ENCODE measurements around the gene DHRS7C.

DHRS7C gene

DNA sequence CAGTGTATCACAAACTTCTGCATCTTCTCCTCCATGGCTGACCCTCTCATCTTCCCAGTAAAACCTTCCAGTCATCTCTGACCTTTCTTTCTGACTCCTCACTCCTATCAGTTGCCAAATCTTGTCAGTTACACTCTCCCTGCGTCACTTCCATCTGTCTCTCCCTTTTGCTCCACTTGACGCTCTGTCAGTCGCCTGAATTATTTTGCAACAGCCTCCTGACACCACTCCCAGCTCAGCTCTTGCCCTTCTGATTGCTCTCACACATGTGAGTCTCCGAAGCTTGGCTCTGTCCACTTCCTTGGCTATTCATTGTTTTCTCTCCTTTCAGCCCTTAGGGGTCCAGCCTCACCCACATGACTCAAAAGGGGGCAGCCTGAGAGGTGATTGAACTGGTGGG, 27.7 kb downstream of the DHRS7C start:
- H3K4me1 ChIP-seq (ENCODE audit: insufficient read depth, low read length) = no peaks in the 10 kb centered on the region
- H3K9ac ChIP-seq (ENCODE audit: low read depth, low read length) = no peak overlapping the region
- no peaks in the 10 kb centered on the region for H3K36me3 ChIP-seq (ENCODE audit: insufficient read depth, low read length)

DNA sequence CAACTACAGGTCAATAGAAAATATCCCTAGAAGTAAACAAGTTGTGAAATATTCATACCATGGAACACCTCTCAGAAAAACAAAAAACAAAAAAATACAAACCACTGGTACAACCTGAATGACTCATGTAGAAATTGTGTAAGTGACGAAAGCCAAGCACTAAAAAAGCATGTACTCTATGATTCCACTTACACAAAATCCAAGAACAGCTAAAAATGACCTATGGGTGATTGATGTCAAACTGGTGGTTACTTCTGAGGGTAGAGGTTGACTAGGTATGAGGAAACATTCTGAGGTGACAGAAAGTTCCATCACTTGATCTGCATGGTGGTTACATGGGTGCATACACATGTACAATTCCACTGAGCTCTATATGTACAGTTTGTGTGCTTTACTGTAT, 31.1 kb downstream of the DHRS7C start:
- Histone ChIP-seq H3K36me3 (ENCODE audit: insufficient read depth, low read length) (no peaks in the 10 kb centered on the region), H3K9ac (ENCODE audit: low read depth, low read length) (no peak overlapping the region), H3K4me1 (ENCODE audit: insufficient read depth, low read length) (no peaks in the 10 kb centered on the region), H3K9me3 (ENCODE audit: control insufficient read depth, insufficient read depth, low read length) (no peaks in the 10 kb centered on the region)

More for the DNA sequence above, 27.7 kb downstream of the DHRS7C start:
- no peaks in the 10 kb centered on the region for H3K9me3 ChIP-seq (ENCODE audit: control insufficient read depth, insufficient read depth, low read length)

DNA sequence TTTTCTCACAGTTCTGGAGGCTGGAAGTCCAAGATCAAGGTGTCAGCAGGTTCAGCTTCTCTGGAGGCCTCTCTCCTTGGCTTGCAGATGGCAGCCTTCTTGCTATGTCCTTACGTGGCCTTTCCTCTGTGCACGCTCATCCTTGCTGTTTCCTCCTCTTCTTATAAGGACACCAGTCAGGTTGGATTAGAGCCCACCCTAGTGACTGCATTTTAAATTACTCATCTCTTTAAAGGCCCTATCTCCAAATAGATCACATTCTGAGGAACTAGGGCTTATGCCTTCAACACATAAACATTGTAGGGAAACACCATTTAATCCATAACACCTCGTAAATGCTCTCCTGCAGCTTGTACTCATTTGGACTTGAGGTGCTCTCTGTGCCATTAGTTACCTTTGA, 36.3 kb downstream of the DHRS7C start:
- Histone ChIP-seq H3K9me3 (ENCODE audit: control insufficient read depth, insufficient read depth, low read length) (no peaks in the 10 kb centered on the region), H3K36me3 (ENCODE audit: insufficient read depth, low read length) (no peaks in the 10 kb centered on the region), H3K4me1 (ENCODE audit: insufficient read depth, low read length) (no peaks in the 10 kb centered on the region), H3K9ac (ENCODE audit: low read depth, low read length) (no peak overlapping the region)

DNA sequence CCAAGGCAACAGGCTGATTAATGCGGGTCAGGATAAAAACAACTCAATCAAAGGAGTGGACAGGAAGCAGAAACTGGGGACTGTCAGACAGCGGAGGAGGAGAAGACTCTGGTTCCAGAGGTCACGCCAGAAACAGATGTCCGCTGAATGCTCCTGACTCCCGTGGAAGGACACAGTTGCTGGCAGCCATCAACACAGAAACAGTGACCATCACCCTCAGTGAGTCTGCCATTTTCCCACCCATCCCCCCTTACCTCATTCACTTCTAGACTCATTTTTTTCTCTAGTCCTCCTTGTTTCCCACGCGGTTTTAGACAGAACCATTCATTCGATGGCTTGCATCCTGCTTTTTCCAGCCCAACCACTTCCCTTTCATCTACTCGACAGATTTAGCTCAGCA, 40.9 kb downstream of the DHRS7C start:
- no peaks in the 10 kb centered on the region for H3K4me1 ChIP-seq (ENCODE audit: insufficient read depth, low read length)
- H3K9me3 ChIP-seq (ENCODE audit: control insufficient read depth, insufficient read depth, low read length) = no peaks in the 10 kb centered on the region
- H3K36me3 ChIP-seq (ENCODE audit: insufficient read depth, low read length) = no peaks in the 10 kb centered on the region
- no peak overlapping the region for H3K9ac ChIP-seq (ENCODE audit: low read depth, low read length)

DNA sequence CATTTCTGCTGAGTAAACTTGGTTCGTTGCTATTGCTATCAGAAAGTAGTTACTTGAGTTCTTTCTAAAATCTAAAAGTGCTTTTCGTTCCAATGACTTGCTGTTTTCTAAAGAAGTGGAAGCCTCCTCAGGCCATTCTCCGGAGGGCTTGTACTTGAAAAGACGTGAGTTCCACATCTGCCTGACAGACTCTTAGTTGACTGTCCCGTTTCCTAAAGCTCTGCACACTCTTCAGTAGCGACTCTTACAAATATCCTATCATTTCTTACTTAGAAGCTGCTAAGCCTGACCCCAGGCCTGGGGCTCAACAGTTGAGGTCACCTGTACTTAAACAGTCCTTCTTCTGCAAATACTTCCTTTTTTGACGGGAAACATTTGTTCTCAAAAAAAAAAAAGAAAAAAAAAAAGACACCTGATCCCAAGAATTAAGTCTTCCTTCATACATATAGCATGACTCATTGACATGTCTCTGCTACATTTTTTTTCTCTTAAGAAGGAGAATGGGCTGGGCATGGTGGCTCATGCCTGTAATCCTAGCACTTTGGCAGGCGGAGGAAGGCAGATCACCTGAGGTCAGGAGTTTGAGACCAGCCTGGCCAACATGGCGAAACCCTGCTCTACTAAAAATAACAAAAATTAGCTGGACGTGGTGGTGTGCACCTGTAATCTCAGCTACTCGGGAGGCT, 61.5 kb downstream of the DHRS7C start:
- Histone ChIP-seq H3K4me1 (ENCODE audit: insufficient read depth, low read length) (no peaks in the 10 kb centered on the region; the same call in 1 of the 2 replicates), H3K36me3 (ENCODE audit: insufficient read depth, low read length) (no peaks in the 10 kb centered on the region)

DNA sequence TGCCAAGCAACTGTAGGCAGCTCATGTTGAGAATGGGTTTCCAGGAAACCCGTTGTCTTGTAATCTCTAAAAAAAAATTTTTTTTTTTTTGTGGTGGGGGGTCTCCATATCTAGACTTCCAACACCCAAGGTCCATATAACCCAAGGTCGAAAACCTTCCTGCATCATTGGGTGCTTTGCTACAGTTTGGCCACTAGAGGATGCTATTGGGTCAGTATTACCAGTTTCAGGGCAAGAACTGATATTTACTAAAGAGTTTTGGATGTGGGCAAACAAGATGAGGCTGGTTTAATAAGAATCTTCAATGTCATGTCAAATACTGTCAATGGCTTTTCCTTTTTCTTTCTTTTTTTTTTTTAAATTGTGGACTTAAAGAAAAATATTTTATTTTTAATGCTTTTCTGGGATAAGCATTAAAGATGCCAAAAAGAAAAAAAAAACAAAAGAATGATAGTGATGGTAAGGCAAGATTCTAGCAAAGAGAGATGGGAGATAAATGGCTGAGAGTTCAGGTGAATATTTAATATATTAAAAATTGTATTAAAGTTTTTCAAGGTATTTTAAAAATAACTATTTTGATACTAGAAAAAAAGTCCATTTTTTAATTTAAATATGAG, 62.2 kb downstream of the DHRS7C start:
- Histone ChIP-seq H3K9ac (ENCODE audit: low read depth, low read length) (no peak overlapping the region), H3K4me1 (ENCODE audit: insufficient read depth, low read length) (no peaks in the 10 kb centered on the region; the same call in 1 of the 2 replicates), H3K9me3 (ENCODE audit: control insufficient read depth, insufficient read depth, low read length) (no peaks in the 10 kb centered on the region; the same call in 1 of the 2 replicates)

More for the DNA sequence above, 61.5 kb downstream of the DHRS7C start:
- H3K9ac ChIP-seq (ENCODE audit: low read depth, low read length) = no peak overlapping the region
- no peaks in the 10 kb centered on the region; the same call in 1 of the 2 replicates for H3K9me3 ChIP-seq (ENCODE audit: control insufficient read depth, insufficient read depth, low read length)

DNA sequence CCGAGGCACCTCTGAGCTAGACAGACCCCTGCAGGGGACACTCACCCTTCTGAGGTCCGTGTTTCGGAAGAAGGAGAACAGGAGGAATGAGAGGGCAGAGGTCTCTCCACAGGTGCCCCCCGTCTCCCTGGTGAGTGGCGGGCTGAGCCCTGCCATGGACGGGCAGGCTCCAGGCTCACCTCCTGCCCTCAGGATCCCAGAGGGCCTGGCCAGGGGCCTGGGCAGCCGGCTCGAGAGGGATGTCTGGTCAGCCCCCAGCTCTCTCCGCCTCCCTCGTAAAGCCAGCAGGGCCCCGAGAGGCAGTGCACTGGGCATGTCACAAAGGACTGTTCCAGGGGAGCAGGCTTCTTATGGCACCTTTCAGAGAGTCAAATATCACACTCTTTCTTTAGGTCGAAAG, 62.8 kb downstream of the DHRS7C start:
- Histone ChIP-seq H3K9me3 (ENCODE audit: control insufficient read depth, insufficient read depth, low read length) (no peaks in the 10 kb centered on the region), H3K9ac (ENCODE audit: low read depth, low read length) (no peak overlapping the region), H3K4me1 (ENCODE audit: insufficient read depth, low read length) (no peaks in the 10 kb centered on the region; the same call in 1 of the 2 replicates), H3K36me3 (ENCODE audit: insufficient read depth, low read length) (no peaks in the 10 kb centered on the region)

More for the DNA sequence above, 62.2 kb downstream of the DHRS7C start:
- no peaks in the 10 kb centered on the region for H3K36me3 ChIP-seq (ENCODE audit: insufficient read depth, low read length)

DNA sequence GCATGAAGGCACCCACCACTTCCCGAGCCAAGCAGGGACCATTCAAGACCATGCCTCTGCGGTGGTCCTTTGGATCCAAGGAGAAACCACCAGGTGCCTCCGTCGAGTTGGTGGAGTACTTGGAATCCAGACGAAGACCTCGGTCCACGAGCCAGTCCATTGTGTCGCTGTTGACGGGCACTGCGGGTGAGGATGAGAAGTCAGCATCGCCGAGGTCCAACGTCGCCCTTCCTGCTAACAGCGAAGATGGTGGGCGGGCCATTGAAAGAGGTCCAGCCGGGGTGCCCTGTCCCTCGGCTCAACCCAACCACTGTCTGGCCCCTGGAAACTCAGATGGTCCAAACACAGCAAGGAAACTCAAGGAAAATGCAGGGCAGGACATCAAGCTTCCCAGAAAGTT, 63.4 kb downstream of the DHRS7C start:
- Histone ChIP-seq H3K4me1 (ENCODE audit: insufficient read depth, low read length) (no peaks in the 10 kb centered on the region; the same call in 1 of the 2 replicates), H3K36me3 (ENCODE audit: insufficient read depth, low read length) (no peaks in the 10 kb centered on the region), H3K9me3 (ENCODE audit: control insufficient read depth, insufficient read depth, low read length) (no peaks in the 10 kb centered on the region), H3K9ac (ENCODE audit: low read depth, low read length) (no peak overlapping the region)

DNA sequence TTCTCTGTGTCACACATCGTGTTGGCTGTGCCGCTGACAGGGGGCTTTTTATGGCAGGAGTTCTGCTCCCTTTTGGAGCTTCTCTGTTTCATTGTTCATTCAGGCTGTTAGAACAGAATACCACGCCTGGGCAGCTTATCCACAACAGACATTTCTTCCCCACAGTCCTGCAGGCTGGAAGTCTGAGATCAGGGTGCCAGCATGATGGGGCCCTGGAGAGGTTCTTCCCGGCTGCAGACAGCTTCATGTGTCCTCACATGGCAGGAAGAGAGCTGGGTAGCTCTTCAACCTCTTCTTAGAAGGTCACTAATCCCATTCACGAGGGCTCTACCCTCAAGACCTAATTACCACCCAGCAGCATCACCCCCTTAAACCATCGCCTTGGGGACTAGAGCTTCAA, 65.1 kb downstream of the DHRS7C start:
- Histone ChIP-seq H3K9me3 (ENCODE audit: control insufficient read depth, insufficient read depth, low read length) (no peaks in the 10 kb centered on the region), H3K36me3 (ENCODE audit: insufficient read depth, low read length) (no peaks in the 10 kb centered on the region), H3K4me1 (ENCODE audit: insufficient read depth, low read length) (no peaks in the 10 kb centered on the region; the same call in 1 of the 2 replicates), H3K9ac (ENCODE audit: low read depth, low read length) (no peak overlapping the region)

DNA sequence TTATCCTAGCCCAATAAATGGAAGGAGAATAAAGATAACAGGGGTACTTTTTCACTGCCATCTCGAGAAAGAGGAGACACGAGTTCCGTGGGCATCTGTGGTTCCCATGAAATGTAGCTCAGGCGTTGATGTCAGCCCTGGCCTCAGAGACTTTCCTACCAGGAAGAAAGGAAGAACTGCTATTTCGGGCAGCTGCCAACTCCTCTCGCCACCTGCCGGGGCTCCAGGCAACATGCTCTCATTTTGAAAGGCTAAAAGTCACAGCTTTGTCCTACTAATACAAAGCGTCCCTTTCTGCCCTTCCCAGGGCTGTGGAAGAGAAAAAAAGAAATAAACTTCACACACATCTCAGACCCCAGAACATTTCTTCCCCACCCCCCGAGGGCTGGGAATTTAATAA, 65.8 kb downstream of the DHRS7C start:
- no peaks in the 10 kb centered on the region for H3K4me1 ChIP-seq (ENCODE audit: insufficient read depth, low read length)
- H3K9me3 ChIP-seq (ENCODE audit: control insufficient read depth, insufficient read depth, low read length) = no peaks in the 10 kb centered on the region
- no peaks in the 10 kb centered on the region for H3K36me3 ChIP-seq (ENCODE audit: insufficient read depth, low read length)
- H3K9ac ChIP-seq (ENCODE audit: low read depth, low read length) = no peak overlapping the region
